Effector memory CD8-positive, alpha-beta T cell (primary cell): ENCODE measurements around the gene REV3L.

ENCODE experiments used
- ATAC-seq: fragments of 150-1000 bp; cut with Tn5 transposase; replicated peaks from 2 replicates; pipeline ENCODE4 v1.10.0; 2021; ENCODE audit warnings: mild to moderate bottlenecking, moderate library complexity
- DNase-seq, 3 experiments: peaks; one replicate each; pipeline ENCODE4 v3.0.0; 2021
- H3K27ac Mint-ChIP-seq, 2 donors: one replicate each; pipeline ENCODE4 v1.8.0; 2022; ENCODE audit warnings: mild to moderate bottlenecking in 2 of 2, mixed read lengths in 2 of 2, moderate library complexity in 2 of 2
- H3K27me3 Mint-ChIP-seq, 2 donors: one replicate each; pipeline ENCODE4 v1.8.0; 2022; ENCODE audit warnings: mixed read lengths in 2 of 2
- H3K36me3 Mint-ChIP-seq: one replicate; pipeline ENCODE4 v1.8.0; 2022; ENCODE audit warnings: mild to moderate bottlenecking, moderate library complexity, mixed read lengths; ENCODE audit not compliant: insufficient read depth
- H3K4me1 Mint-ChIP-seq, 2 donors: one replicate each; pipeline ENCODE4 v1.8.0; 2022; ENCODE audit warnings: low read depth in 2 of 2, mixed read lengths in 2 of 2
- H3K4me3 Mint-ChIP-seq, 2 donors: one replicate each; pipeline ENCODE4 v1.8.0; 2022; ENCODE audit warnings: mild to moderate bottlenecking in 2 of 2, mixed read lengths in 2 of 2, moderate library complexity in 2 of 2
- H3K9me3 Mint-ChIP-seq, 2 donors: one replicate each; pipeline ENCODE4 v1.8.0; 2022; ENCODE audit warnings: mixed read lengths in 2 of 2

REV3L gene

GRCh38 chr6:111381728-111382127 is 101.3 kb downstream of the REV3L start:
- H3K4me3 Mint-ChIP-seq, result no peak overlapping the region
- DNase-seq, result no peak
- H3K4me1 Mint-ChIP-seq, result peaks cover 0 to 6% of the 10 kb centered on the region in 2 donors
- no peak overlapping the region for H3K27ac Mint-ChIP-seq
- H3K9me3 Mint-ChIP-seq, result no peaks in the 10 kb centered on the region
- H3K27me3 Mint-ChIP-seq, result no peaks in the 10 kb centered on the region
- ATAC-seq, result no peak
- H3K36me3 Mint-ChIP-seq, result peaks cover 29% of the 10 kb centered on the region

DNA sequence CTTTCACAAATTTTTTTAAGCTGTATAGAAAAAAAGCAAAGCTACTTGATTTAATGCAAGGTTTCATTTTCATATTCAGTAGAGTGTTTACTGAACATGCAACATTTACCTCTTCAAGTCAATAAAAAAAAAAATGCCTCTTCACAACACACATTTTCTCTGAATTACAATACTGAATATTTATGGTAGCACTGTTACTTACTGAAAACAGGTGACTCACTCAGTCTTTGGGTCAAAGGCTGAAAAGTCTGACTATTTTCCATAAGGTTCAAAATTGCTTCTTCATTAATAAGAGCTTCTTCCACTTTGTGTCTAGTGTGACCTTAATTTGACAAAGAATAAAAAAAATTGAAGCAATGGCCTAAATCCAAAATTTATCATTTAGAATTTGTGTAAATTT is 101.9 kb downstream of the REV3L start:
- Mint-ChIP-seq H3K4me1 (peaks cover 0 to 6% of the 10 kb centered on the region in 2 donors), H3K36me3 (peaks cover 33% of the 10 kb centered on the region), H3K9me3 (no peaks in the 10 kb centered on the region), H3K27ac (no peak overlapping the region), H3K4me3 (no peak overlapping the region), H3K27me3 (no peaks in the 10 kb centered on the region)
- no peak for DNase-seq
- ATAC-seq, result no peak

GRCh38 chr6:111379831-111380230 is 103.2 kb downstream of the REV3L start:
- no peak overlapping the region for H3K4me3 Mint-ChIP-seq
- H3K4me1 Mint-ChIP-seq, result peaks cover 0 to 4% of the 10 kb centered on the region in 2 donors
- DNase-seq, result no peak
- H3K9me3 Mint-ChIP-seq, result no peaks in the 10 kb centered on the region
- no peaks in the 10 kb centered on the region for H3K27me3 Mint-ChIP-seq
- H3K27ac Mint-ChIP-seq, result no peak overlapping the region
- peaks cover 44% of the 10 kb centered on the region for H3K36me3 Mint-ChIP-seq
- no peak for ATAC-seq

DNA sequence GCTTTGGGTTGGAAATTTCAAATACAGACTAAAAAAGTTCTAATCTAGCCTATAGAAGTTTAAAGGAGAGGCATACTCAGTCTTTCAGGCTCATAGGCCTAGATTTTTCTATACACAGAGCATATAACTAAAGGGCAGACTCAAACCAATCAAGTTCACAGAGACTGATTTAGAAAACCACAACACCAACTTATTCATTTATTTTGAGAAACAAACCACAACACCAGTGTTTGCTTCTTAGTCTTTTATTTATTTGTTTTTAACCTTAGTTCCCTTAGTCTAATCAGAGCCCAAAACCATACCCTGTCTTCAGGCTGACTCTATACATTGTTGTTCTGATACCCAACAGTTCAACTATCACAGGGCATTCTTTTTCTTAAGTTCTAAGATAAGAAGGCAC is 103.7 kb downstream of the REV3L start:
- no peak for ATAC-seq
- H3K27me3 Mint-ChIP-seq, result no peaks in the 10 kb centered on the region
- no peak overlapping the region for H3K27ac Mint-ChIP-seq
- no peak for DNase-seq
- no peaks in the 10 kb centered on the region for H3K9me3 Mint-ChIP-seq
- no peaks in the 10 kb centered on the region for H3K4me1 Mint-ChIP-seq
- no peak overlapping the region for H3K4me3 Mint-ChIP-seq
- H3K36me3 Mint-ChIP-seq, result peaks cover 45% of the 10 kb centered on the region

DNA sequence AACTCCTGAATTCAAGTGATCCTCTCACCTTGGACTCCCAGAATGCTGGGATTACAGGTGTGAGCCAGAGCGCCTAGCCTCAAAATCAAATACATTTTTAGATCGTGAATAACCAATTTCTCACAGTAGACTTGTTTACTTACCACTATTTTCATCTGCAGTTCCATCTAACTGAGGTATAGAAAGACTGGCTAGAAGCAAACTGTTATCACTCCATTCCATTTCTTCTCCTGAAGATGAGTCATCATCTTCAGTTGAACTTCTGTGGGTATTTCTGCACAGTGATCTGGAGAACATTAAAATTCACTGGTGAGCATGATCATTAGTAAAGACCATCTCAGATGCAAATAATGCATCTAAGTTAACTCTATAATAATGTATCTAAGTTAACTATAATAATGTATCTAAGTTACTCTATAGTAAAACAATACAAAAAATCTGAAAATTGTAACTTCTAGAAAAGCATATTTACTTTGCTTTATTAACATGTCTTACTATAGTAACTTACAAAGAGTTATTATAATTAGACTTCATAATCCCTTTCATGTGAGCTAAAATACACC is 105.4 kb downstream of the REV3L start:
- Mint-ChIP-seq H3K4me3 (no peak overlapping the region), H3K36me3 (peaks cover 45% of the 10 kb centered on the region), H3K4me1 (no peaks in the 10 kb centered on the region), H3K27me3 (no peaks in the 10 kb centered on the region), H3K27ac (no peak overlapping the region), H3K9me3 (no peaks in the 10 kb centered on the region)
- DNase-seq, result no peak
- no peak for ATAC-seq

- Mint-ChIP-seq H3K4me1 (peaks cover 0 to 1% of the 10 kb centered on the region in 2 donors), H3K36me3 (peaks cover 6% of the 10 kb centered on the region), H3K27ac (no peak overlapping the region), H3K9me3 (no peaks in the 10 kb centered on the region), H3K27me3 (no peaks in the 10 kb centered on the region), H3K4me3 (no peak overlapping the region)
- ATAC-seq, result no peak
- no peak for DNase-seq
Observed at GRCh38 chr6:111367393-111368088, 115.5 kb downstream of the REV3L start.

DNA sequence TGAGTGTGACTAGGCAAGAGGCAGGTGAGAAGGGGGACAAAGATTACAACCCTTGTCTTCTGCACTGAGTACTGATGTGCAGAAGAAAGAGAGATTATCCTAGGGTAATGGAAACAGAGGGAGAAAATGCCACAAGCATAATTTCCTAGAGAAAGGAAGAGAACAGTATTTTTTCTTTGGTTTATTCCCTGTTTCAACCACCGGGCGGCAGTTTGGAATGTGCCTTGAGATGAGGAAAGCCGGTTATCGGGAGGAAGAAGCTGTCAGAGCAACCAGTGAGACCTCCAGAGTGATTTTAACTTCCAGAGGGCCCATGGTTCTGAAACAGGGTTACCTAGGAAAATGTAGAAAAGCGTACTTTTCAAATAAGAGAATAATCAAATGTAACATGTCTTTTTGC is 121.4 kb downstream of the REV3L start:
- Mint-ChIP-seq H3K27me3 (no peaks in the 10 kb centered on the region), H3K9me3 (no peaks in the 10 kb centered on the region), H3K36me3 (peaks cover 22% of the 10 kb centered on the region), H3K27ac (peak overlapping the region in 1 of 2 donors; percentile 6), H3K4me3 (no peak overlapping the region), H3K4me1 (no peaks in the 10 kb centered on the region)
- no peak for DNase-seq
- ATAC-seq, result no peak

DNA sequence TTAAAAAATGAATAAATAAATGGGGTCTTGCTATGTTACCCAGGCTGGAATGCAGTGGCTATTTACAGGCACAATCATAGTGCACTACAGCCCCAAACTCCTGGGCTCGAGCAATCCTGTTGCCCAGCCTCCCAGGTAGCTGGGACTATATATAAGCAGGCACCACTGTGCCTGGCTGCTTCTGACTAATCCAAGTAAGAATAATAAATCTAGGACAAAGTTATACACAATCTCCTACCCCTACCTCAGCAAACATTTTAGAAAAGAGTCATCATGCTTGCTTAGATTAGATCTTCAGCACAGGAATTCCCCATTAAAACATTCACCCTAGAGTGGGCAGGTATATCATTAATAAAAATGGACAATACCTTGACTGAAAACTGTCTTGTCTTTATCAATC is 124.6 kb downstream of the REV3L start:
- H3K27ac Mint-ChIP-seq, result no peak overlapping the region

GRCh38 chr6:111357705-111358104 is 125.3 kb downstream of the REV3L start:
- H3K27ac Mint-ChIP-seq, result no peak overlapping the region

More for the DNA sequence above, 124.6 kb downstream of the REV3L start:
- no peaks in the 10 kb centered on the region for H3K27me3 Mint-ChIP-seq
- no peaks in the 10 kb centered on the region for H3K9me3 Mint-ChIP-seq
- H3K36me3 Mint-ChIP-seq, result peaks cover 31% of the 10 kb centered on the region
- no peak overlapping the region for H3K4me3 Mint-ChIP-seq
- no peaks in the 10 kb centered on the region for H3K4me1 Mint-ChIP-seq
- no peak for ATAC-seq
- no peak for DNase-seq

DNA sequence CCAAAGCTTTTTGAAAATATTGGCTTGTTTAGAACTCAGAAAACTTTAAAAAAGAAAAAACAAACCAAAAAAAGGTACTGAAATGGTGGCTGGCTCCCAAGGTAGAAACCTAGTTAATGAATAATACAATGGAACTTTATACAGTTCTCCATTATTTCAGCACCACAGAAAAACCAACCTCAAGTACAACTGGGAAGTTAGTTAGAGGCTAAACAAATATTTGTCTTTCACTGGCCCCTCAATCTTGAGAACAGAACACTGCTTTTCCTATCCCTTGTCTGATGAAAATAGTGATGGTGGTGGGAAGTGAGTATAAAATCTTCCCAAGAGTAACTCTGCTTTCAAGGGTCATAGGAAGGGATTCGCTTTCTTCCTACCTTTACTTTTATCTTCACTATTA is 126.5 kb downstream of the REV3L start:
- H3K4me1 Mint-ChIP-seq, result no peaks in the 10 kb centered on the region
- peaks cover 33% of the 10 kb centered on the region for H3K36me3 Mint-ChIP-seq
- H3K9me3 Mint-ChIP-seq, result no peaks in the 10 kb centered on the region
- H3K27ac Mint-ChIP-seq, result no peak overlapping the region
- DNase-seq (no peak), ATAC-seq (no peak)
- H3K4me3 Mint-ChIP-seq, result no peak overlapping the region
- H3K27me3 Mint-ChIP-seq, result no peaks in the 10 kb centered on the region

More at GRCh38 chr6:111357705-111358104, 125.3 kb downstream of the REV3L start:
- Mint-ChIP-seq H3K4me1 (no peaks in the 10 kb centered on the region), H3K27me3 (no peaks in the 10 kb centered on the region), H3K9me3 (no peaks in the 10 kb centered on the region), H3K4me3 (no peak overlapping the region), H3K36me3 (peaks cover 25% of the 10 kb centered on the region)
- ATAC-seq (no peak), DNase-seq (no peak)

DNA sequence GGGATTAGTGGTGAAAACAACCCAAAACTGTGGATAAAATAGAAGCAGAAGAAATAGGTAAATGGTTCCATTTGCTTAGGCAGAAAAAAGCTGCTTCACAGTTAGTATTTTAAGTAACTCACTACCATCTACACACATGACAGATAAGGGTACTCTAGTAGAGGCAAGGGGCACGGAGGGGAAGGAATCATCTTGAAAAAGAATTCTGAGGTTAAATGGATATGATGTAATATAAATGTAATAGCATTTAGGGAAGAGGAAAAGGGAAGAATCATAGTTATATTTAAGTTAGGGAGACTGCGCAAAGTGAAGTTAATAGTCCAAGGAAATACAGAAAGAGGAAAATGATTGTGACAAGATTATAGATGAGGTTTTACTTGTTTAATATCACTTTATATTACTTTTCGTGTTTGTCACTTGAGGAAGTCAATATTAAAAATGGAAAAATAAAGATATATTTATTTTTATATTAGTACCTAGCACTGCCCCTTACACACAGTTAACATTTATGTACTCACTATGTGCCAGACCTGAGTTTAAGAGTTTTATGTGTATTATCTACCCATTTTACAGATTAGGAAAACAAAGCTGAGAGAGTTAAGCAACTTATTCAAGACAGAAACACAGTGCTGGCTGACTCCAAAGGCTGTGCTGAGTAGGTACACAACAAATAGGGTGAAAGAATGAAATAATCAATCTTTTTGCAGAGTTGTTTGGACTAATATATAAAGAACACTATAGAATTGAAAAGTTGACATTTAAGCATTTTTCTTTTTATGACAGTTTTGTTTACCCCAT is 128.1 kb downstream of the REV3L start:
- Mint-ChIP-seq H3K9me3 (no peaks in the 10 kb centered on the region), H3K27me3 (no peaks in the 10 kb centered on the region), H3K27ac (peak overlapping the region in 1 of 2 donors; percentile 47), H3K36me3 (peaks cover 46% of the 10 kb centered on the region), H3K4me1 (no peaks in the 10 kb centered on the region), H3K4me3 (no peak overlapping the region)
- ATAC-seq (no peak), DNase-seq (no peak)

GRCh38 chr6:111353912-111354462 is 129.0 kb downstream of the REV3L start:
- Mint-ChIP-seq H3K27me3 (no peaks in the 10 kb centered on the region), H3K36me3 (peaks cover 52% of the 10 kb centered on the region), H3K27ac (no peak overlapping the region), H3K9me3 (no peaks in the 10 kb centered on the region), H3K4me1 (no peaks in the 10 kb centered on the region), H3K4me3 (no peak overlapping the region)
- no peak for DNase-seq
- ATAC-seq, result no peak

- no peak overlapping the region for H3K4me3 Mint-ChIP-seq
- no peaks in the 10 kb centered on the region for H3K4me1 Mint-ChIP-seq
- ATAC-seq (no peak), DNase-seq (no peak)
- H3K27me3 Mint-ChIP-seq, result no peaks in the 10 kb centered on the region
- no peak overlapping the region for H3K27ac Mint-ChIP-seq
- H3K9me3 Mint-ChIP-seq, result no peaks in the 10 kb centered on the region
- H3K36me3 Mint-ChIP-seq, result peaks cover 46% of the 10 kb centered on the region
Observed at GRCh38 chr6:111347589-111347988, 135.4 kb downstream of the REV3L start.
